Prostate gland (tissue), 2 donors: Measurements from ENCODE around the gene GRID1. TPM values are rescaled to one million over a fixed set of nuclear protein-coding genes. Genes with fewer than 3 reads are reported as not detected.

Source experiments
- DNase-seq: peaks from one replicate; pipeline ENCODE4 v3.0.0-alpha.2; 2019; ENCODE audit warnings: low spot score
- H3K27ac ChIP-seq, 2 donors: fragments of 200-600 bp; sonication (generic); 2 replicates each; pipeline ENCODE4 v1.5.1; 2017 to 2019
- H3K27me3 ChIP-seq: fragments of 200-600 bp; sonication (generic); replicated peaks from 2 replicates; pipeline ENCODE4 v1.5.1; 2019; ENCODE audit not compliant: insufficient read depth
- H3K36me3 ChIP-seq, 2 donors: fragments of 200-600 bp; sonication (generic); 1 replicate in 1 of 2; 2 replicates in 1 of 2; pipeline versions ENCODE4 v1.5.1 to v1.8.1; 2017 to 2019
- H3K4me1 ChIP-seq: fragments of 200-600 bp; sonication (generic); replicated peaks from 2 replicates; pipeline ENCODE4 v1.5.1; 2019
- H3K4me3 ChIP-seq, 2 donors: fragments of 200-600 bp; sonication (generic); 2 replicates each; pipeline ENCODE4 v1.5.1; 2017 to 2019
- H3K9me3 ChIP-seq: fragments of 200-600 bp; sonication (generic); 2 replicates; pipeline ENCODE4 v1.5.1; 2017
- CTCF ChIP-seq, 4 experiments: fragments of 200-600 bp in 2 of 4; fragments of 450-650 bp in 2 of 4; sonication (generic) in 2 of 4; IDR thresholded peaks; 1 replicate in 3 of 4; 2 replicates in 1 of 4; pipeline ENCODE4 v1.5.1; 2016 to 2019; ENCODE audit warnings: antibody characterized with exemption in 4 of 4, mild to moderate bottlenecking in 2 of 4, moderate library complexity in 2 of 4
- POLR2A ChIP-seq: fragments of 450-650 bp; IDR thresholded peaks from one replicate; pipeline ENCODE4 v1.6.1; 2016; ENCODE audit warnings: antibody characterized with exemption, mild to moderate bottlenecking
- POLR2AphosphoS5 ChIP-seq: sonication (generic); formaldehyde crosslinking; IDR thresholded peaks from one replicate; pipeline ENCODE4 v1.6.1; 2017; ENCODE audit warnings: antibody characterized with exemption
- WGBS: methylation state at CpG from one replicate; pipeline ENCODE4 v1.1.5; 2018; 5-methylcytosine and 5-hydroxymethylcytosine counted together
- intact Hi-C: fragments of 100-400 bp; cut with DNase I; formaldehyde crosslinking; loops from one replicate; pipeline ENCODE4 v1.14.2; 2022
- total RNA-seq, 2 donors: library from RNA; depleted of rRNA; stranded (reverse); fragments of >200 nt; gene quantifications; one replicate each; pipeline ENCODE4 v1.1.0, GENCODE V29; 2016

The GRID1 gene
- total RNA-seq, 2 donors from 2014 or later: 1.0 to 10.0 TPM

- no peaks in the 10 kb centered on the region for H3K9me3 ChIP-seq
- TF ChIP-seq CTCF (IDR thresholded peaks at IDR 0.05) (no peak), POLR2A (no peak)
- 24% methylated on average over 3 of the region's 3 CpGs for WGBS
- no peaks in the 10 kb centered on the region for H3K4me1 ChIP-seq
- H3K36me3 ChIP-seq: no peaks in the 10 kb centered on the region
- no peak for DNase-seq
- no peaks in the 10 kb centered on the region for H3K27me3 ChIP-seq
- no peak overlapping the region for H3K4me3 ChIP-seq
- intact Hi-C loops: no loop called here
- no peak overlapping the region for H3K27ac ChIP-seq
Measured at GRCh38 chr10:85594239-85594638, 772.4 kb downstream of the GRID1 start.

- no peak for DNase-seq
- H3K4me3 ChIP-seq: no peak overlapping the region
- H3K27me3 ChIP-seq: no peaks in the 10 kb centered on the region
- H3K4me1 ChIP-seq: no peaks in the 10 kb centered on the region
- H3K27ac ChIP-seq: no peak overlapping the region
- TF ChIP-seq CTCF (IDR thresholded peaks at IDR 0.05) (no peak), POLR2AphosphoS5 (no peak), POLR2A (no peak)
- intact Hi-C loops: no loop called here
- H3K36me3 ChIP-seq: no peaks in the 10 kb centered on the region
- 61% methylated on average over 4 of the region's 4 CpGs for WGBS
- H3K9me3 ChIP-seq: no peaks in the 10 kb centered on the region
Measured at GRCh38 chr10:85593226-85593772, 773.3 kb downstream of the GRID1 start.

- TF ChIP-seq POLR2A (no peak), CTCF (IDR thresholded peaks at IDR 0.05) (no peak), POLR2AphosphoS5 (no peak)
- WGBS: 64% methylated on average over 3 of the region's 3 CpGs
- Histone ChIP-seq H3K27me3 (no peaks in the 10 kb centered on the region), H3K27ac (no peak overlapping the region), H3K9me3 (no peaks in the 10 kb centered on the region), H3K4me3 (no peak overlapping the region), H3K4me1 (no peaks in the 10 kb centered on the region), H3K36me3 (no peaks in the 10 kb centered on the region)
- no peak for DNase-seq
- intact Hi-C loops: no loop called here
Measured at GRCh38 chr10:85581371-85581770, 785.2 kb downstream of the GRID1 start.

GRCh38 chr10:85580585-85580984, 786.0 kb downstream of the GRID1 start:
- no peaks in the 10 kb centered on the region for H3K4me1 ChIP-seq
- H3K27me3 ChIP-seq: no peaks in the 10 kb centered on the region
- no peak overlapping the region for H3K4me3 ChIP-seq
- no peak for DNase-seq
- no peaks in the 10 kb centered on the region for H3K36me3 ChIP-seq
- 42% methylated on average over 2 of the region's 2 CpGs for WGBS
- no peaks in the 10 kb centered on the region for H3K9me3 ChIP-seq
- no peak overlapping the region for H3K27ac ChIP-seq
- TF ChIP-seq POLR2A (no peak), POLR2AphosphoS5 (no peak)
- intact Hi-C loops: no loop called here

- no peak overlapping the region for H3K27ac ChIP-seq
- H3K4me3 ChIP-seq: no peak overlapping the region
- no peaks in the 10 kb centered on the region for H3K4me1 ChIP-seq
- 50% methylated on average over 2 of the region's 2 CpGs for WGBS
- H3K36me3 ChIP-seq: no peaks in the 10 kb centered on the region
- H3K27me3 ChIP-seq: no peaks in the 10 kb centered on the region
- no peak for DNase-seq
- no peaks in the 10 kb centered on the region for H3K9me3 ChIP-seq
- TF ChIP-seq POLR2A (no peak), POLR2AphosphoS5 (no peak), CTCF (IDR thresholded peaks at IDR 0.05) (no peak)
- intact Hi-C loops: no loop called here
Measured at GRCh38 chr10:85578860-85579259, 787.7 kb downstream of the GRID1 start.
